ENCODE data around the gene CUL1. TPM values are rescaled to one million over a fixed set of nuclear protein-coding genes. Genes with fewer than 3 reads are reported as not detected.

CUL1 gene
- total RNA-seq, 1 experiment from 2014 or later = 72.3 TPM

DNA sequence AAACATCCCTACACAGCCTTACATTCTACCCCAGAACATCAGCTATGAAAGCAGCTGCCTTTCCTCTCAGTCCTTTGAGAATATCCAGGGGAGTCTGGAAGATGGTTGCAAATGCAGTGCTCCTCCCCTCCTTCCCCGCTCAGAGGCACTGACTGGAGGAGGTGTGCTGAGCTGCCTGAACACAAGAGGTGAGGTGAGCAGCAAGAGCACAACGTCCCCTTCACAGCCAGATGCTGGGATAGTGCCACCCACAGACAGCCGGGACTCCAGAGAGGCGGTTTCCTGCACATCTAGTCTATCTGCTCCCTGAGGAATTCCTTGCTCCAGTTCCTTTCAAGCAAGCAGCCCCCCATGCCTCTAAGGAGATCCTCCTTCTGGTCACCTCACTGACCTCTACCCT lies 111.2 kb downstream of the CUL1 start:
- WGBS (ENCODE audit: extremely low coverage, insufficient read length, low lambda C conversion rate) = no CpG with 5 or more reads among the region's 4 CpGs
- Histone ChIP-seq H3T11ph (ENCODE audit: low read length) (no peak overlapping the region), H4K20me1 (ENCODE audit: control insufficient read depth, insufficient read depth, insufficient read length) (no peaks in the 10 kb centered on the region), H3K4ac (ENCODE audit: low read depth, low read length) (no peak overlapping the region), H3K9ac (ENCODE audit: extremely low read depth, insufficient read length, low read length) (no peak overlapping the region), H3K4me2 (ENCODE audit: insufficient read depth, insufficient read length, low read length) (no peak overlapping the region), H2BK15ac (ENCODE audit: low read depth, low read length) (no peak overlapping the region), H3K27ac (ENCODE audit: insufficient read length, low read depth, low read length) (no peak overlapping the region), H3K18ac (ENCODE audit: insufficient read length, low read depth, low read length) (no peak overlapping the region), H3K79me1 (ENCODE audit: insufficient read depth, low read depth, low read length, poor library complexity, severe bottlenecking) (no peaks in the 10 kb centered on the region), H3K27me3 (ENCODE audit: insufficient read depth, low read length) (no peaks in the 10 kb centered on the region), H3K23me2 (ENCODE audit: insufficient read length, low read depth, low read length, poor library complexity, severe bottlenecking) (no peaks in the 10 kb centered on the region), H2BK5ac (ENCODE audit: insufficient read length, low read length) (no peak overlapping the region), H3K79me2 (ENCODE audit: insufficient read depth, low read length) (no peaks in the 10 kb centered on the region), H3K14ac (ENCODE audit: insufficient read depth, low read length) (no peak overlapping the region), H2BK20ac (ENCODE audit: low read depth, low read length, poor library complexity, severe bottlenecking) (no peak overlapping the region), H2BK12ac (ENCODE audit: insufficient read length, low read depth, low read length) (no peak overlapping the region), H4K8ac (replicated peaks; ENCODE audit: insufficient read length, low read depth, low read length) (no peak overlapping the region), H3K9me3 (ENCODE audit: control insufficient read depth, low read depth, low read length) (no peaks in the 10 kb centered on the region), H3K4me1 (ENCODE audit: insufficient read depth, low read length) (no peaks in the 10 kb centered on the region), H2BK120ac (ENCODE audit: low read depth, low read length, poor library complexity, severe bottlenecking) (no peak overlapping the region), H4K5ac (ENCODE audit: insufficient read length, low read depth, low read length) (no peak overlapping the region), H3K23ac (ENCODE audit: insufficient read length, low read depth, low read length) (no peak overlapping the region), H2AFZ (ENCODE audit: low read length) (no peak overlapping the region), H2AK5ac (ENCODE audit: insufficient read length, low read length) (no peak overlapping the region), H3K56ac (ENCODE audit: insufficient read length, low read depth, low read length) (no peak overlapping the region), H4K91ac (ENCODE audit: insufficient read length, low read depth, low read length) (no peak overlapping the region)
- Mint-ChIP-seq H3K4me3 (no peak overlapping the region), H3K4me1 (peaks cover 5 to 12% of the 10 kb centered on the region in 2 experiments), H3K9me3 (no peaks in the 10 kb centered on the region), H3K27me3 (ENCODE audit: low read depth) (no peaks in the 10 kb centered on the region), H3K27ac (peak overlapping the region in 2 of 3 experiments; percentile 42 to 62; a peak in 3 of 7 replicates), H3K36me3 (ENCODE audit: insufficient read depth in 1 of 3, low read depth in 3 of 3) (peaks cover 36 to 84% (median 73%) of the 10 kb centered on the region in 3 experiments)
- DNase-seq = peak; percentile 54
- no peak for TF ChIP-seq CTCF (conservative IDR thresholded peaks at IDR 0.05)
